Adrenal gland (tissue), 5 donors: ENCODE measurements around the gene ASIC5.

Source experiments
- CTCF ChIP-seq, 6 experiments: fragments of 450-650 bp in 4 of 6; fragments of 200-600 bp in 2 of 6; sonication (generic) in 1 of 6; IDR thresholded peaks; 1 replicate in 5 of 6; 2 replicates in 1 of 6; pipeline versions ENCODE4 v1.5.1 to v1.8.0; 2016 to 2021; ENCODE audit warnings: antibody characterized with exemption in 6 of 6, mild to moderate bottlenecking in 2 of 6, moderate library complexity in 1 of 6
- POLR2A ChIP-seq, 2 donors: fragments of 450-650 bp; IDR thresholded peaks; one replicate each; pipeline ENCODE4 v1.6.1; 2017; ENCODE audit warnings: antibody characterized with exemption in 2 of 2, mild to moderate bottlenecking in 2 of 2, moderate library complexity in 1 of 2
- donor health status: DM: no; HTN: no; CAD: no.

DNA sequence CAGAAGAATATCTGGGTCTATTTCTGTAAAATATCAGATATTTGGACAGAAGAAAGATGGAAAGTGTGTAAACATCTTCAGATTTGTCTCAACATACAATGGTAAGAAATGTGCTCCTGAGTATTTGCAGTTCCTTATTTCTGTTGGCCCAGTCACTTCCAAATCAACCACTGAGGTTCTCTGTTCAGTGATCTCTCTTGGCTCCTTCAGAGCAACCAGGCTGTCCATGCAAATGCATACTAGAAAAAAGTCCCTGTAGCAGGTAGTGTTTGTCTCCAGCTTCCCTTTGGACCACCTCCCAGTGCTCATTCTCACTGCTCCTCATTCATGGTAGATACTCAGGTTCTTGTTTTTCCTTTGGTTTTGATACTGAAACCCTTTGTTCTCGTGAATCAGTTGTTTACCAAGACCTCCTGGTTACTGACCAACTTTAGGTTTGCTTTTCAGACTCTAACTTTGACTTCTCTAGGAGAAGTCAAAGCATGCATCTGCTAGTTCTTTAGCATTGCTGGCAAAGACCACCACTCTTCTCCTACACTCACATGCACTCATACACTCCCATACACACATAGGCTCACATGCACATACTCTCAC, 28.8 kb downstream of the ASIC5 start:
- TF ChIP-seq CTCF (IDR thresholded peaks at IDR 0.05) (no peak), POLR2A (IDR thresholded peaks at IDR 0.05) (no peak)
